IMR-90 (cell line): ENCODE results near the gene FAM229A.

Source experiments
- BHLHE40 ChIP-seq: fragments of 150-350 bp; IDR thresholded peaks from 2 replicates; pipeline ENCODE4 v1.6.1; 2016; ENCODE audit warnings: mild to moderate bottlenecking, low read depth, low read length
- CEBPB ChIP-seq: IDR thresholded peaks from 2 replicates; pipeline ENCODE4 v1.6.1; 2012; ENCODE audit warnings: low read depth, low read length, improper control_type of control experiment
- CHD1 ChIP-seq: IDR thresholded peaks from 2 replicates; pipeline ENCODE4 v1.6.1; 2012; ENCODE audit warnings: low read depth, low read length, improper control_type of control experiment
- MAFK ChIP-seq: IDR thresholded peaks from 2 replicates; pipeline ENCODE4 v1.6.1; 2012; ENCODE audit warnings: low read depth, low read length, improper control_type of control experiment
- MAZ ChIP-seq: IDR thresholded peaks from 2 replicates; pipeline ENCODE4 v1.6.1; 2012; ENCODE audit warnings: low read depth, mild to moderate bottlenecking, low read length, improper control_type of control experiment, moderate library complexity, borderline replicate concordance
- MXI1 ChIP-seq: IDR thresholded peaks from 2 replicates; pipeline ENCODE4 v1.6.1; 2012; ENCODE audit warnings: low read depth, mild to moderate bottlenecking, low read length, moderate library complexity, borderline replicate concordance
- NFE2L2 ChIP-seq: fragments of 150-350 bp; IDR thresholded peaks from 2 replicates; pipeline ENCODE4 v1.6.1; 2016; ENCODE audit warnings: low read depth, mild to moderate bottlenecking, low read length
- POLR2A ChIP-seq: IDR thresholded peaks from 2 replicates; pipeline ENCODE4 v1.6.1; 2012; ENCODE audit warnings: mild to moderate bottlenecking, low read depth, low read length
- RAD21 ChIP-seq: IDR thresholded peaks from 2 replicates; pipeline ENCODE4 v1.6.1; 2012; ENCODE audit warnings: low read length, improper control_type of control experiment
- RFX5 ChIP-seq: IDR thresholded peaks from 2 replicates; pipeline ENCODE4 v1.8.0; 2012; ENCODE audit warnings: low read depth, mild to moderate bottlenecking, low read length, moderate library complexity
- SMC3 ChIP-seq: fragments of 150-350 bp; IDR thresholded peaks from 2 replicates; pipeline ENCODE4 v1.6.1; 2016; ENCODE audit warnings: low read depth, mild to moderate bottlenecking, antibody characterized with exemption, low read length, moderate library complexity
- TF ChIP-seq, protein P1 (sequence below): conservative IDR thresholded peaks from 2 replicates; pipeline ENCODE4 v1.5.1; 2012; ENCODE audit warnings: mild to moderate bottlenecking, low read depth, low read length, improper control_type of control experiment
- TF ChIP-seq, protein P2 (sequence below): fragments of 150-350 bp; IDR thresholded peaks from 2 replicates; pipeline ENCODE4 v1.6.1; 2016; ENCODE audit warnings: low read depth, mild to moderate bottlenecking, low read length, moderate library complexity, borderline replicate concordance
- TF ChIP-seq, protein P3 (sequence below): fragments of 150-350 bp; IDR thresholded peaks from 2 replicates; pipeline ENCODE4 v1.6.1; 2017; ENCODE audit warnings: mild to moderate bottlenecking, antibody characterized with exemption, low read length, low read depth

DNA sequence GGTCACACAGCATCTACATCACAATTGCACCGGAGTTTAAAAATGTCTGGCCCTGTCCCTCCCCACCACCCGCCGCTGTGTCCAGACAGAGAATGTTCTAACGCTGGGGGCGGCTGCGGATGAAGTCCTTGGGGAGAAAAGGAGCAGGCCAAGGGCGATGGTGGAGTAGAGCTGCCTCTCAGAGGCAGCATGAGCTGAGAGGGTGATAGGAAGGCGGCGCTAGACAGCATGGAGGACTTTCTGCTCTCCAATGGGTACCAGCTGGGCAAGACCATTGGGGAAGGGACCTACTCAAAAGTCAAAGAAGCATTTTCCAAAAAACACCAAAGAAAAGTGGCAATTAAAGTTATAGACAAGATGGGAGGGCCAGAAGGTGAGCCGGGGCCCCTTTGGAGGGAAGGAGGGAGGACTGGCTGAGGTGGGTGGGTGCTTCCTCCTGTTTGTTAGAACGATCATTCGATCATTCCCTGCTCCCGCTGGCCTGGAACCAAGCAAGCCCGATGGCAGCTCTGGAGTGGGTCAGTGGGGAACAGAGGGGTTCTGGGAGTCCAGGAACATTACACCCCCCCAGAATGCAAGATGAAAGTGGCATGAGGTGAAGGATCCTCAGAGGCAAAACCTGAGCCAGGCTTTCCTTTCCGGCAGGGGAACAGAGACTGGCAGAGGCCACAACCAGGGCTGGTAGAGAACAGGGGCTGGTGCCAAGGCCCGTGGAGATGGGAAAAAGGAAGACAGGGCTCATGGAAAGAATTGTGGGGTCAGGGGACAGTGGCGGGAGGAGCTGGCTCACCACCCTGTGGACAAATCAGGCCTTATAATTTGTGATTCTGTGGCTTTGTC is at the start of gene FAM229A, which contains the start of gene TSSK3:
- TF ChIP-seq POLR2A (no peak), SMC3 (no peak), CEBPB (no peak), MAFK (no peak), RFX5 (no peak), RAD21 (no peak), MXI1 (no peak), MAZ (no peak), NFE2L2 (no peak), BHLHE40 (no peak), CHD1 (no peak)
- TF ChIP-seq, protein P1, sequence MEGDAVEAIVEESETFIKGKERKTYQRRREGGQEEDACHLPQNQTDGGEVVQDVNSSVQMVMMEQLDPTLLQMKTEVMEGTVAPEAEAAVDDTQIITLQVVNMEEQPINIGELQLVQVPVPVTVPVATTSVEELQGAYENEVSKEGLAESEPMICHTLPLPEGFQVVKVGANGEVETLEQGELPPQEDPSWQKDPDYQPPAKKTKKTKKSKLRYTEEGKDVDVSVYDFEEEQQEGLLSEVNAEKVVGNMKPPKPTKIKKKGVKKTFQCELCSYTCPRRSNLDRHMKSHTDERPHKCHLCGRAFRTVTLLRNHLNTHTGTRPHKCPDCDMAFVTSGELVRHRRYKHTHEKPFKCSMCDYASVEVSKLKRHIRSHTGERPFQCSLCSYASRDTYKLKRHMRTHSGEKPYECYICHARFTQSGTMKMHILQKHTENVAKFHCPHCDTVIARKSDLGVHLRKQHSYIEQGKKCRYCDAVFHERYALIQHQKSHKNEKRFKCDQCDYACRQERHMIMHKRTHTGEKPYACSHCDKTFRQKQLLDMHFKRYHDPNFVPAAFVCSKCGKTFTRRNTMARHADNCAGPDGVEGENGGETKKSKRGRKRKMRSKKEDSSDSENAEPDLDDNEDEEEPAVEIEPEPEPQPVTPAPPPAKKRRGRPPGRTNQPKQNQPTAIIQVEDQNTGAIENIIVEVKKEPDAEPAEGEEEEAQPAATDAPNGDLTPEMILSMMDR = no peak
- TF ChIP-seq, protein P2, sequence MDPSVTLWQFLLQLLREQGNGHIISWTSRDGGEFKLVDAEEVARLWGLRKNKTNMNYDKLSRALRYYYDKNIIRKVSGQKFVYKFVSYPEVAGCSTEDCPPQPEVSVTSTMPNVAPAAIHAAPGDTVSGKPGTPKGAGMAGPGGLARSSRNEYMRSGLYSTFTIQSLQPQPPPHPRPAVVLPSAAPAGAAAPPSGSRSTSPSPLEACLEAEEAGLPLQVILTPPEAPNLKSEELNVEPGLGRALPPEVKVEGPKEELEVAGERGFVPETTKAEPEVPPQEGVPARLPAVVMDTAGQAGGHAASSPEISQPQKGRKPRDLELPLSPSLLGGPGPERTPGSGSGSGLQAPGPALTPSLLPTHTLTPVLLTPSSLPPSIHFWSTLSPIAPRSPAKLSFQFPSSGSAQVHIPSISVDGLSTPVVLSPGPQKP = no peak
- TF ChIP-seq, protein P3, sequence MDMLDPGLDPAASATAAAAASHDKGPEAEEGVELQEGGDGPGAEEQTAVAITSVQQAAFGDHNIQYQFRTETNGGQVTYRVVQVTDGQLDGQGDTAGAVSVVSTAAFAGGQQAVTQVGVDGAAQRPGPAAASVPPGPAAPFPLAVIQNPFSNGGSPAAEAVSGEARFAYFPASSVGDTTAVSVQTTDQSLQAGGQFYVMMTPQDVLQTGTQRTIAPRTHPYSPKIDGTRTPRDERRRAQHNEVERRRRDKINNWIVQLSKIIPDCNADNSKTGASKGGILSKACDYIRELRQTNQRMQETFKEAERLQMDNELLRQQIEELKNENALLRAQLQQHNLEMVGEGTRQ = no peak
